MV-4-11 (cell line): ENCODE results near the gene CACNA1C.

Experiments
- DNase-seq: peaks from one replicate; lab custom pipeline; 2025; lab: John Stamatoyannopoulos, UW

Gene CACNA1C

DNA sequence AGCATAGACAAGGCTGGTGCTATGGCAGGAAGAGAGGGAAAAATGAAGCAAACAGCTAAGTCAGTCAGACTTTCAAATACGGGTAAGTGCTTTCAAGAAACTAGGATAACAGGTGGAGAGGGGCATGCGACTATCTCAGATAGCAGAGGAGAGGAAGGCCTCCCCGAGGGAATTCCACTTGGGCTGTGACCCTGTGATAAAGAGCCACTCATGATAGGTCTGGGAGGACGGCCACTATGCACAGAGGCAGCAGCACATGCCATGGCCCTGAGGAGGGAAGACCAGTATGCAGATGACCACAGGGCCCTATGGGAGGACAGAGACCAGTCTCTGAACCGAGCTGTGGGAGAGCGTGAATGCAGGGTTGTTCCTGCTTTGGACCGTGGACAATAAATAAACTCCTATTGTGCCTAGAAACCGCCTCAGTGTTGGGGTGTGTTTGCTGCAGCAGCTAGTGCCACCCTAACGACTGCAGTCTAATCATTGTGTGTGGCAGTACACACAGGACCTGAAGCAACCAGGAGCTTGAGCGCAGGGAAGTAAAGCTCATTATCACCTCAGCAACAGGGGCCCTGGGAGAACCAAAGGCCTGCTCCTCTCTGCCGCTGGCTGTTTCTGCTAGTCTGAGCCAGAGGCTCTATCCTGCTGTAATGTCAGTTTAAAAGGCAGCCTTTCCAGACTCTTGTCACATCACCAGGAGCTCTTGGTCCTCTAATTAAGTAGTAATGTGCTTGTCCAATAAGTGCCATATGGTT is 119.1 kb downstream of the CACNA1C start:
- no peak for DNase-seq

DNA sequence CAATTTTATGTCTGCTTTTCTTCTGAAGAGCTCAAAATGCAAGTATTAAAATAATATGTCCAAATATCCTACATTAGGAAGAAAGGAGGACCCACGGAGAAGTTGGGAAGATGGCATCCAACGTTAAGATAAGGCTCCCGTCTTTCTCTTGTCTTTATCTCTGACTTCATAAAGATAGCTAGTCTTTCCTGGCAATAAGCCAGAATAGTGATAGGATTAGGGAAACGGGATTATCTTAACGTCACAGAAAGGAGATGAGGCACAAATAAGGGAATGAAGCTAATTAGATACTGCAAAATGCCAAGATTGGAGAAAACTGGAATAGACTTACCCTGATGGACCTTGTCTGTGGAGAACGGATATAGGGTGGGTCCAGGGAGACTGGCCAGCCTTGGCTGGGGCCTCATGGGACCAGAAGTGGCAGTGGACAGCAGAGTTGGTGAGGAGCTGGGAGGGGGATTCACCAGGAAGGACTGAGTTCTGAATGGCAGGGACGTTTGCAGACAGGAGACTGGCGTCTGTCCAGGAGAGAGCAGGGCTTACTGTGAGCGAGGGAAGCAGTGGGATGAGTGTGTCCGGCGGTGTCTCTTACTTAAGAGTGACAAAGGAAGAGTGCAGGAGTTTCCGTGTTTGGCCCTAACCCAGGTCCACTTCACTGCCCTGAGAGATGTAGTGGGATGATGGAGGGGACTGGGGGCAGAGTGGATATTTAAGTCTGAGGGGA is 119.9 kb downstream of the CACNA1C start:
- no peak for DNase-seq

DNA sequence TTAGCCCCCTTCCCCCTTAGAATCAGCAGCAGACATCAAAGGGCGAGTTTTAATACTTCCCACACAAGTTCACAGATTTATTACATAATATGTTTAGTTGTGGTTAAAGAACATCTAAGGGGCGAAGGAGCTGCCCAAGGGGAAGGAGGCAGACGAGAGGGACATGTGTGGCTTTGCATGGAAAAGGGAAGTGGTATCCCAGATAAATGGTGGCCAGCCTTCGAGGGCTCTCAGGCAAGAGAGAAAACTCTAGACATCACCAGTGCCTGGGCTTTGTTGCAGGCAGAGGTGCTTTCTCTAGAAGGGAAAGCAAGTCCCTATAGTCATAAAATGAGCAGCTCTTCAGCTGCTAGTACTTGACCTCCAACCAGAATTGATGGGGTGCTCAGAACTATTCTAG is 121.2 kb downstream of the CACNA1C start:
- peak; percentile 49 for DNase-seq

- DNase-seq: no peak
Observed at GRCh38 chr12:2177003-2177402, 124.2 kb downstream of the CACNA1C start.

DNA sequence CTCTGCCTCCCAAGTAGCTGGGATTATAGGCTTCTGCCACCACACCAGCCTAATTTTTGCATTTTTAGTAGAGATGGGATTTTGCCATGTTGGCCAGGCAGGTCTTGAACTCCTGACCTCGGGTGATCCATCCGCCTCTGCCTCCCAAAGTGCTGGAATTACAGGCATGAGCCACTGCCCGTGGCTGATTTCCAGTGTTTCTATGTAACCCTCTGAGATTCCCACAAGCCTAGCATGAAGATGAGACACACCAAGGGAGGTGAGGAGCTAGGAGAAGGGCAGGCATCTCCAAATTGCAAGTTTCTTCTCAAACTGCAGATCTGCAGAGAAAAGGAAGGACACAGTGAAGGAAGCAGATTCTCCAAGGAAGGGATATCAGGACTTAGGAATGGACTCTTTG is 125.0 kb downstream of the CACNA1C start:
- no peak for DNase-seq

DNA sequence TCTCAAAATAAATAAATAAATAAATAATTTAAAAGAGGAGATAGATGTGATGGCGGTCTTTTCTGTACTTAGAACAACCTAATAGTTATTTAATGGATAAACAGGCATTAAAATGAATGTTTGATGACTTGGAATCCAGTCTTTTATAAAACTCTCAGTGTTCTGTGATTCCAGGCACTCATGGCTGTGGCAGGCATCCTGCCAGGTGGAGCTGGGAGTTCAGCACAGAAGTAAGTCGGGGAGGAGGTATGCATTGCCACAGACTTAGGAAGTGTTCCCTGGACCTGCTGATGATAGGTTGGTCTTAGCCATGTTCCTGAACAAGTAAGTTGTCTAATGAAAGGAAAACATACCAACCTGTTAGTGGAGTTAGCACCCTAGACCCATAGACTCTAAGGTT is 126.3 kb downstream of the CACNA1C start:
- DNase-seq: no peak

DNA sequence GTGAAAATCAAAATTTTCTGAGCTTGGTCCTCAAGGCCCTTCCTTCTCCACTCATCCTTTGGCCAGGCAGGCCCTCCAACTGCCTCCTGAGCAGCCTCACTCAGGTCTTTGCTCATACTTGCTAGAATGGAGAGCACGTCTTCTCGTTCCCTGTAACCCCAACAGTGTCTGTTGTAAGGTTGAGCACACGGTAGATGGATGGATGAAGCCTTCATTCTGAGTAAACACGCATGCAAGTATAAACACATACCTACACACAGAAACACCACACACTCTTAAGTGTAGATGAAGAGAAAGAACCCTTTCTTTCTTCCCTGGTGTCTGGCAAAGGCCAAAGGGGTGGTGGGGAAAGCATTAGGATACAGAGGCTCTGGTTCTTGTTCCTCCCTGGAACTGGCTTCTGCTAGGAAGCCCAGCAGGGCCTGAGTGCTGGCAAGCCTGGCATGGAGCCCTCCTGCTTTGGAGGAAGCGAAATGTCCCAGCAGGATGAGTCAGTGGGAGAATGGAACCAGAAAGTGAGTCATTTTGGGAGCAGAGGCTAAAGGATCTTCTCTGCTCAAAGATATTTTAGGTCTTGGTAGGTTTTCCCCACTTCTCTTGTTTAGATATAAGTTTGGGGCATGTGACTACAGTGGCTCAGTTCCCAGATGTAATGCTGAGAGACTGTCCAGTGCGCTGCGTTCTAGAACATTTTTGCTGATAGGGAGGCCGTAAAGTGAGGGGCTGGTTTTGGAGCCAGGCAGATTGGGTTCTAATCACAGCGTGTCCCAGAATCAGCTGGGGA is 127.4 kb downstream of the CACNA1C start:
- DNase-seq: no peak

- no peak for DNase-seq
Observed at GRCh38 chr12:2180737-2181082, 127.9 kb downstream of the CACNA1C start.

GRCh38 chr12:2183556-2184541 is 131.1 kb downstream of the CACNA1C start:
- no peak for DNase-seq

- no peak for DNase-seq
Observed at GRCh38 chr12:2185751-2186341, 133.1 kb downstream of the CACNA1C start.

DNA sequence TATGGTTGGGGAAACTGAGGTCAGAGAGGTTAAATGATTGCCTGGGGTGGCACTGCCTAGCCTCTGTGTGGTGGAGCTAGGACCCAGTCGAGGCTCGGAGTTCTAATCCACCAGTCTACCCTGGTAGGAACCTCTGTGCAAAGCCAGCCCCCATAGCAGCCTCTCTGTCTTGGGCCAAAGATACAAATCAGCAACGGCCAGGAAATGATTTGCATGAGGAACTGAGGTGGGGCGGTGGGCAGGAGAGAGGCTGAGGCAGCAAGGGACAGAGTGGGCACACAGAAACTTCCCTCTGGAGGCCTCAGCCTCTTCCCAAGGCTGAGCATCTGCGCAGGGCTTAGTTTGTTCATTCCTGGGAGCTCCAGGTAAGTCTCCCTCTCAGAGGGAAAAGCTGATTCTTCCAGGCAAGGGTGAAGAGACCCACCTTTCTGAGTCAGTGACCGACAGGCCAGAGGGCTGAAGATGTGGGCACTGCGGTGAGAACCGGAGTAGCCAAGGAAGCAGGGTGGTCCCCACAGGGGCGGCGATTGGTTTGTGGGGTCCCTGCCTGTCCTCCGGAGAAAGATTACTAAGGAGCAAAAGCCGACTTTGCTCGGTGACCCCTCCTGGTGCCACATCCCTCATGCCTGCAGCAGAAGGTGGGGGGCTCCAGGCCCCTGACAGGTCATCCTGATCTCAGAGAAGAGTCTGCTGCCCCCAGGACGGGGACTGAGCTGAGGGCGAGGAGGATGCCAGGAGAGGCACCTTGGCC is 134.6 kb downstream of the CACNA1C start:
- DNase-seq: no peak

DNA sequence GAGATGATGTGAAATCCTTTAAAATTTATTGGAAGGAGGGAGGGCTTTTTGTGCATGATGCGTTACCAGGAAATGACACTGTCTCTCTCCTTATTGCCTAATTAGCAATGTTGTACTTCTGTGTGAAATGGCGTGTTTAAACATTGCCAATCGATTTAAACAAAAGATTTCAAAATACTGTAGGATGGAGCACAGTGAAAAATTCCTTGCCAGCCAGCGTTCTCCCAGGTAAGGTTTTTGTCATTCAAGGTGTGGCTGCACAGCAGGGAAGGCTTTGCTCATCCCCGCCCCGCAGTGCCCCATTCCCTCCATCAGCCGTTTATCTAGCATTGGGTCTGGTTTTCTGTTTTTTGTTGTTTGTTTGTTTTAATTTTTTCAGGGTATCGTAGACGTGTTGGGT is 137.3 kb downstream of the CACNA1C start:
- DNase-seq: no peak

GRCh38 chr12:2190896-2191533 is 138.2 kb downstream of the CACNA1C start:
- DNase-seq: no peak

DNA sequence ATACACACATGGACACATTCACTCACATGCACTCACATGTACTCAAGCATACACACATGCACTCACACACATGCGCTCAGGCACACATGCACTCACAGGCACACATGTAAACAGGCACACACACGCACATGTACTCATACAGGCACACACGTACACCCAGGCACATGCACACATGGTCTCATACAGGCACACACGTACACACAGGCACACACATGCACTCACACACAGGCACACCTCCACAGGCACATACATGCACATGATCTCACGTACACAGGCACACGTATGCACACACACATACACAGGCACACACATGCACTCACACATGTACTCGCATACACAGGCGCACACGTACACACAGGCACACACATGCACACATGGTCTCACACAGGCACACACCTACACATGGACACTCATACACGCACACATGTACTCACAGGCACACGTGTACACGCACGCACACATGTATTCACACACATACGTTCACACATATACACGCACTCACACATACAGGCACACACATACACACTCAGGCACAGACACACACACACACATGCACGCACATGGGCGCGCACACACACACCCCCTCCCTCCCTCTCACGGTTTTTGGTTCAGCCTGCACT is 138.9 kb downstream of the CACNA1C start:
- no peak for DNase-seq

- DNase-seq: no peak
Observed at GRCh38 chr12:2192231-2192630, 139.4 kb downstream of the CACNA1C start.

GRCh38 chr12:2194060-2194459 is 141.3 kb downstream of the CACNA1C start:
- no peak for DNase-seq

DNA sequence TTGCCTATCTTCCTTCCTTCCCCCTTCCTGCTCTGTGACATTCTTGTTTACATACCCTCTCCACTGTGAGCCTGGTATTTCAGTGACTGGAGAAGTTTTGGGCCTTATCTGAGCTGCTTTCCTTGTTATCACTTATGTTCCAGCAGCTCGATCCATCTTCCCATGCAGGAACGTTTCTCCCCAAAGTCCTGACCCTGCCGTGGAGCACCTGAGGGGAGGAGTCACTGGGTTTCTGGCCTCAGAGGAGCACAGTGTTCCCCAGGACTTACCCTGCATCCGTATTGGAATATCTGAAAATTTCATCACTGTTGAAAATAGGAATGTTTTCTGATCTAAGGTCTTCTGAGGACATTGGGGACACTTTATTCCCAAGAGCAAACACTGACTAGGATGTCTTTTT is 141.8 kb downstream of the CACNA1C start:
- no peak for DNase-seq

DNA sequence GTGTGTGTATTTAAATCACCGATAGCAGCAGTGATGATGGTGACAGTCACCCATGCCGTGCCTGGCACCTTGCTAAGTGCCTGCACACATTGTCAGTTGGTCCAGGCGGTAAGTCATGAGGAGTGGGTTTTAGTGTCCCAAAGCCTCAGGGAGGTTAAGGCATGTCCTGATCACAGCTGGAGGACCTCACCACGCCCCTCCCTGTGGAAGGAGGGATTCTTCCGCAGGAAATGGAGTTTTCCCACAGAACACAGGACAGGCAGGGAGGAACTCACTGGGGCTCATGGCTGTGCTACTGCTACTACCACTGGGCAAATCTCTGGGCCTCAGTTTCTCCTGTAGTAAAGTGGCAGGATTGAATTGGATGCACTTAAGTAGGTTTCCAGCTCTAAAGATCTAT is 142.3 kb downstream of the CACNA1C start:
- no peak for DNase-seq

- DNase-seq: no peak
Observed at GRCh38 chr12:2198005-2198501, 145.3 kb downstream of the CACNA1C start.
